Natural killer cell (primary cell): ENCODE measurements around the gene TXN2. TPM values are rescaled to one million over a fixed set of nuclear protein-coding genes. Genes with fewer than 3 reads are reported as not detected.

Experiments used
- ATAC-seq, 3 donors: fragments of 150-1000 bp in 2 of 3; fragments of 200-7000 bp in 1 of 3; cut with Tn5 transposase; 1 replicate in 1 of 3; 2 replicates in 2 of 3; pipeline ENCODE4 v1.10.0; 2021; ENCODE audit warnings: mild to moderate bottlenecking in 2 of 3, moderate library complexity in 2 of 3
- DNase-seq, 2 donors: peaks; one replicate each; pipeline versions ENCODE4 v3.0.0 to v3.0.0-alpha.2; 2013 to 2021; ENCODE audit warnings: mixed read lengths in 1 of 2
- H3K27ac ChIP-seq: one replicate; pipeline ENCODE4 v1.5.1; 2013; ENCODE audit warnings: mild to moderate bottlenecking, low read length
- H3K27me3 ChIP-seq: one replicate; pipeline ENCODE4 v1.6.1; 2013; ENCODE audit warnings: low read length; ENCODE audit not compliant: control insufficient read depth, insufficient read depth
- H3K36me3 ChIP-seq: one replicate; pipeline ENCODE4 v1.6.1; 2013; ENCODE audit warnings: low read length; ENCODE audit not compliant: control insufficient read depth, insufficient read depth
- H3K4me1 ChIP-seq: one replicate; pipeline ENCODE4 v1.6.1; 2013; ENCODE audit warnings: low read length; ENCODE audit not compliant: control insufficient read depth, insufficient read depth
- H3K4me3 ChIP-seq: one replicate; pipeline ENCODE4 v1.5.1; 2013; ENCODE audit warnings: low read length
- H3K9me3 ChIP-seq: one replicate; pipeline ENCODE4 v1.6.1; 2013; ENCODE audit warnings: low read length; ENCODE audit not compliant: control insufficient read depth, insufficient read depth
- H3K27ac Mint-ChIP-seq, 2 donors: one replicate each; pipeline ENCODE4 v1.8.0; 2022; ENCODE audit warnings: mild to moderate bottlenecking in 2 of 2, mixed read lengths in 2 of 2, moderate library complexity in 1 of 2
- H3K27me3 Mint-ChIP-seq, 2 donors: one replicate each; pipeline ENCODE4 v1.8.0; 2022; ENCODE audit warnings: low read depth in 2 of 2, mixed read lengths in 2 of 2
- H3K36me3 Mint-ChIP-seq: one replicate; pipeline ENCODE4 v1.8.0; 2022; ENCODE audit warnings: mixed read lengths
- H3K4me1 Mint-ChIP-seq, 2 donors: one replicate each; pipeline ENCODE4 v1.8.0; 2022; ENCODE audit warnings: mixed read lengths in 2 of 2
- H3K4me3 Mint-ChIP-seq: one replicate; pipeline ENCODE4 v1.8.0; 2022; ENCODE audit warnings: mild to moderate bottlenecking, moderate library complexity, mixed read lengths
- H3K9me3 Mint-ChIP-seq, 2 donors: one replicate each; pipeline ENCODE4 v1.8.0; 2022; ENCODE audit warnings: mixed read lengths in 2 of 2
- CTCF ChIP-seq: fragments of 200-600 bp; IDR thresholded peaks from one replicate; pipeline ENCODE4 v1.8.0; 2022; ENCODE audit warnings: antibody characterized with exemption
- WGBS: methylation state at CpG from one replicate; pipeline ENCODE4 v1.1.7; 2013; ENCODE audit warnings: missing lambda C conversion rate; ENCODE audit not compliant: insufficient coverage; 5-methylcytosine and 5-hydroxymethylcytosine counted together
- intact Hi-C: fragments of 100-400 bp; cut with micrococcal nuclease; formaldehyde crosslinking; loops from one replicate; pipeline ENCODE4 v1.14.2; 2022
- total RNA-seq, 4 donors: library from RNA; stranded (reverse); fragments of 120-200 nt in 1 of 4; gene quantifications; one replicate each; pipeline versions ENCODE4 v1.2.3 to v1.2.4, GENCODE V29; 2013 to 2022

TXN2 gene
- total RNA-seq, 3 donors from 2014 or later (not counting 1 experiment from before 2014, with no cell fraction given), result 35.5 to 45.4 (median 41.5) TPM

GRCh38 chr22:36445158-36445668 lies 36.2 kb downstream of the TXN2 start:
- Mint-ChIP-seq H3K9me3 (no peaks in the 10 kb centered on the region), H3K27ac (no peak overlapping the region), H3K36me3 (no peaks in the 10 kb centered on the region), H3K4me1 (peaks cover 9 to 29% of the 10 kb centered on the region in 2 donors), H3K27me3 (peaks cover 0 to under 1% of the 10 kb centered on the region in 2 donors), H3K4me3 (no peak overlapping the region)
- no peak overlapping the region for H3K4me3 ChIP-seq
- 92% methylated on average over 8 of the region's 8 CpGs for WGBS
- H3K36me3 ChIP-seq, result no peaks in the 10 kb centered on the region
- H3K9me3 ChIP-seq, result no peaks in the 10 kb centered on the region
- H3K4me1 ChIP-seq, result peaks cover 52% of the 10 kb centered on the region
- DNase-seq (no peak), ATAC-seq (no peak)
- no peak overlapping the region for H3K27ac ChIP-seq
- no peaks in the 10 kb centered on the region for H3K27me3 ChIP-seq
- intact Hi-C loops, result no loop called here
- TF ChIP-seq CTCF, result no peak

GRCh38 chr22:36443198-36443770 lies 38.2 kb downstream of the TXN2 start:
- no peaks in the 10 kb centered on the region for H3K9me3 Mint-ChIP-seq
- no peak overlapping the region for H3K4me3 ChIP-seq
- WGBS, result 60% methylated on average over 7 of the region's 8 CpGs
- no peaks in the 10 kb centered on the region for H3K27me3 ChIP-seq
- H3K36me3 ChIP-seq, result no peaks in the 10 kb centered on the region
- H3K36me3 Mint-ChIP-seq, result no peaks in the 10 kb centered on the region
- intact Hi-C loops, result no loop called here
- peaks cover 0 to 4% of the 10 kb centered on the region in 2 donors for H3K27me3 Mint-ChIP-seq
- TF ChIP-seq CTCF, result no peak
- H3K27ac Mint-ChIP-seq, result no peak overlapping the region
- no peak overlapping the region for H3K4me3 Mint-ChIP-seq
- no peak overlapping the region for H3K27ac ChIP-seq
- H3K4me1 ChIP-seq, result peaks cover 34% of the 10 kb centered on the region
- no peak for ATAC-seq
- DNase-seq, result no peak
- peaks cover 0 to 20% of the 10 kb centered on the region in 2 donors for H3K4me1 Mint-ChIP-seq
- no peaks in the 10 kb centered on the region for H3K9me3 ChIP-seq

- WGBS, result 93% methylated on average over 12 of the region's 12 CpGs
- peaks cover 0 to 4% of the 10 kb centered on the region in 2 donors for H3K27me3 Mint-ChIP-seq
- H3K36me3 Mint-ChIP-seq, result no peaks in the 10 kb centered on the region
- no peaks in the 10 kb centered on the region for H3K36me3 ChIP-seq
- peaks cover 0 to 16% of the 10 kb centered on the region in 2 donors for H3K4me1 Mint-ChIP-seq
- ATAC-seq, result no peak
- no peak for TF ChIP-seq CTCF
- no peak overlapping the region for H3K27ac ChIP-seq
- intact Hi-C loops, result no loop called here
- H3K27me3 ChIP-seq, result no peaks in the 10 kb centered on the region
- no peak overlapping the region for H3K27ac Mint-ChIP-seq
- no peak overlapping the region for H3K4me3 ChIP-seq
- peaks cover 27% of the 10 kb centered on the region for H3K4me1 ChIP-seq
- no peak for DNase-seq
- H3K9me3 ChIP-seq, result no peaks in the 10 kb centered on the region
- H3K9me3 Mint-ChIP-seq, result no peaks in the 10 kb centered on the region
- H3K4me3 Mint-ChIP-seq, result no peak overlapping the region
Measured at GRCh38 chr22:36442506-36443197, 38.8 kb downstream of the TXN2 start.
